GM10266 (cell line): ENCODE measurements around the gene FAF1.
"Not testable (repeated sequence)": the region's sequence is repeated elsewhere in the genome, so short reads cannot be mapped to it uniquely, and the experiment has no call there.

ENCODE experiments used
- DNase-seq: peaks from one replicate; pipeline ENCODE4 v3.0.0; 2012; ENCODE audit errors: extremely low spot score
- TF ChIP-seq, protein P1 (sequence below): IDR thresholded peaks from 2 replicates; pipeline ENCODE4 v1.5.1; 2012; ENCODE audit warnings: mild to moderate bottlenecking, low read depth; ENCODE audit not compliant: control insufficient read depth, insufficient read depth; ENCODE audit errors: missing control alignments

FAF1 gene

DNA sequence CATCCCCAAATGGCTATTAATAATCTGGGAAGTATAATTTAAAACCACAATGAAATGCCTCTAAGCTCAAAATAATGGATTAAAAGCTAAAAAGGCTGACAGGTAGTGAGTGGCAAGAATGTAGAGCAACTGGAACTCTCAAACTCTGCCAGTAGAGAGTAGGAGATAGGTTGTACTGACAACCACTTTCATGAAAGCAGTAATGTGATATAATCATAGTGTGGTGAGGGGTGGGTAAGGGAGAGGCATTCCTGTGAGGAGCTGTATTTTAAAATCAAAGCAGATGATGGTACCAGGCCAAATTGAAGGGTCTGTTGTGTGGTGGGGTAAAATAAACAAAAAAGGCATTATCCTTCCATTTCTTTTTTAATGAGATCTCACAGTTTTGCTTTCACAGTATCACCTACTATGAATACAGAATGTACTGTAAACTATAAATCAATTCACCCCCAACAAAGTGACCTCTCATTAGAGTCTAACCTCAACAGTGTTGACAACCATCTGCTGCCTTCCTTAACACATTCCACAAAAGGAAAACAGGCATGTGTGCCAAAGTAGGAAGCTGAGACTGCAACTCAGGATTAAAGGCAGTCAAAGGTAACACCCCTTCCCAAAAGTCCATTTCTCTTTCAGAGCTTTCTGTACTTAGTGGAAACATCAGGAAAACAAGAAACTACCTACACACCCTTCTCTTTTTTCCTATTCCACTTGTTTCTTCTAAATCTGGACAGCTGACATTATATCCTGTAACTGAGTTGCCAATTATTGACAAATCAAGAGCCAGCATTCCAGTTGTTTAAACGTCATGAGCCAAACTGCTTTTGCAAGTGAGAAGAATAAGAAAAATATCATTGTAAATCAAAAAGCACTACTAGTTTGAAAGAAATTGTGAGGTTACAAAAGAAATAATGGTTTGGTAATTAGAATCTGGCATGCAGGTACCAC lies 130.8 kb downstream of the FAF1 start:
- TF ChIP-seq, protein P1, sequence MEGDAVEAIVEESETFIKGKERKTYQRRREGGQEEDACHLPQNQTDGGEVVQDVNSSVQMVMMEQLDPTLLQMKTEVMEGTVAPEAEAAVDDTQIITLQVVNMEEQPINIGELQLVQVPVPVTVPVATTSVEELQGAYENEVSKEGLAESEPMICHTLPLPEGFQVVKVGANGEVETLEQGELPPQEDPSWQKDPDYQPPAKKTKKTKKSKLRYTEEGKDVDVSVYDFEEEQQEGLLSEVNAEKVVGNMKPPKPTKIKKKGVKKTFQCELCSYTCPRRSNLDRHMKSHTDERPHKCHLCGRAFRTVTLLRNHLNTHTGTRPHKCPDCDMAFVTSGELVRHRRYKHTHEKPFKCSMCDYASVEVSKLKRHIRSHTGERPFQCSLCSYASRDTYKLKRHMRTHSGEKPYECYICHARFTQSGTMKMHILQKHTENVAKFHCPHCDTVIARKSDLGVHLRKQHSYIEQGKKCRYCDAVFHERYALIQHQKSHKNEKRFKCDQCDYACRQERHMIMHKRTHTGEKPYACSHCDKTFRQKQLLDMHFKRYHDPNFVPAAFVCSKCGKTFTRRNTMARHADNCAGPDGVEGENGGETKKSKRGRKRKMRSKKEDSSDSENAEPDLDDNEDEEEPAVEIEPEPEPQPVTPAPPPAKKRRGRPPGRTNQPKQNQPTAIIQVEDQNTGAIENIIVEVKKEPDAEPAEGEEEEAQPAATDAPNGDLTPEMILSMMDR: no peak
- no peak for DNase-seq

DNA sequence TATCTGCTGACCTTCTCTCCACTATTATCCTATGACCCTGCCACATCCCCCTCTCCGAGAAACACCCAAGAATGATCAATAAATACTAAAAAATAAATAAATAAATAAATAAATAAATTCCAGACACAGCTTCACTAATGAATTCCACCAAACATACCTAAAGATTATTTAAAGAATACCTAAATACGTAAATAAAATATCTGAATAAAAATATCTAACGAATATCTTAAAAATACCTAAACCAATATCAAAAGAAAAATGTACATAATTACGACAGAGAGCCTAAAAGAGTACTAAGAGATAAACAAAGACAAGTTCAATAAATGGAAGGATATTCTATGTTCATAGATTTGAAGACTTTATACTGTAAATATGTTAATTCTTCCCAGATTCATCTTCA lies 132.5 kb downstream of the FAF1 start:
- DNase-seq: no peak
- TF ChIP-seq, protein P1: no peak

DNA sequence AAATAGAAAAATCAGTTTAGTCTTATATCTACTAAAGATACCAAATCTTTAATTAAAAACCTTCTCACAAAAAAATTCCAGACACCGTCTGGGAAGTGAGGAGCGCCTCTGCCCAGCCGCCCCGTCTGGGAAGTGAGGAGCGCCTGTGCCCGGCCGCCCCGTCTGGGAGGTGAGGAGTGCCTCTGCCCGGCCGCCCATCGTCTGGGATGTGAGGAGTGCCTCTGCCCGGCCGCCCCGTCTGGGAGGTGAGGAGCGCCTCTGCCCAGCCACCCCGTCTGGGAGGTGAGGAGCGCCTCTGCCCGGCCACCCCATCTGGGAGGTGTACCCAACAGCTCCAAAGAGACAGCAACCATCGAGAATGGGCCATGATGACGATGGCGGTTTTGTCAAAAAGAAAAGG lies 133.3 kb downstream of the FAF1 start:
- not testable (repeated sequence) for DNase-seq

DNA sequence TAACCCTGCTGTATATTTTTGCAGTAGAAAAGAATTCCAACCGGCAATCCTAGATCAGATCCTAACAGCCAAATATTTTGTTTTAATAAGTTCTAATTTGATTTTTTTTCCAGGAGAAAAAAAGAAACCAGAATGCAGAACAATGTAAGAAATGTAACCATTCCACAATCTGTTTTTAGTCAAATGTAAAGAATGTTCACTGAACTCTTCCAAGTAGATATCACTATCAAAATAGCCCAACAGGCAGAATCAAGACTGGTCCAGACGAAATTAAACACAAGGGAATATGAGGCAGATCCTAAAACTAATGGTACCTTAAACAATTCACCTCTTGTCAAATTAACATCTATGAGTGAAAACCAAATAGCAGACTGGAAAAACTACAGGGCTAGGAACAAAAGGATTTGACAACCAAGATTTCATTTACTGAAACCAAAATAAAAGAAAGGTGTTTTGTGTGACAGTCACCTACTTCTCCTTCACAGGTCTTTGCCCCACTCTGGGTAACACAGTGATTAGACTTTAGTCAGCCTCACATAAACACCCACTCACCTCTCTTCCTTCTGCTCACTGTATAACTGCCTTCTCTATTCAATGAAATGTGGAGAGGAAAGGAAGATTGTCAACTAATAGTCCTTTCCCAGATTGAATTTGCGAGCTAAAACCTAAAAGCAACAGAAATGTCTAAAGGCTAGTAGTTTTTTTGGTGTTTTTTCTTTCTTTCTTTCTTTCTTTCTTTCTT lies 137.9 kb downstream of the FAF1 start:
- TF ChIP-seq, protein P1: no peak
- no peak for DNase-seq

- no peak for DNase-seq
- TF ChIP-seq, protein P1: no peak
Measured at GRCh38 chr1:50820545-50820944, 139.5 kb downstream of the FAF1 start.

DNA sequence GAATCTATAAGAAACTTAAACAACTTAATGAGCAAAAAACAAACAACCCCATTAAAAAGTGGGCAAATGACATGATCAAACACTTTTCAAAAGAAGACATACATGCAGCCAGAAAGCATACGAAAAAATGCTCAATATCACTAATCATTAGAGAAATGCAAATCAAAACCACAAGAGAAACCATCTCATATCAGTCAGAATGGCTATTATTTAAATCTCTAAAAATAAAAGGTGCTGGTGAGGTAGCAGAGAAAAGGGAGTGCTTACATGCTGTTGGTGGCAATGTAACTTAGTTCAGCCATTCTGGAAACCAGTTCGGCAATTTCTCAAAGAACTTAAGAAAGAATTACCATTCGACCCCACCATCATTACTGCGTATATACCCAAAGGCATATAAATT lies 147.7 kb downstream of the FAF1 start:
- DNase-seq: no peak
- TF ChIP-seq, protein P1: no peak

- TF ChIP-seq, protein P1: no peak
- DNase-seq: no peak
Measured at GRCh38 chr1:50808296-50808695, 151.8 kb downstream of the FAF1 start.
